Measurements from ENCODE around the gene USP2. TPM values are rescaled to one million over a fixed set of nuclear protein-coding genes. Genes with fewer than 3 reads are reported as not detected.

The USP2 gene
- total and polyA plus RNA-seq, 4 donors: 1.7 to 6.5 (median 3.5) TPM

DNA sequence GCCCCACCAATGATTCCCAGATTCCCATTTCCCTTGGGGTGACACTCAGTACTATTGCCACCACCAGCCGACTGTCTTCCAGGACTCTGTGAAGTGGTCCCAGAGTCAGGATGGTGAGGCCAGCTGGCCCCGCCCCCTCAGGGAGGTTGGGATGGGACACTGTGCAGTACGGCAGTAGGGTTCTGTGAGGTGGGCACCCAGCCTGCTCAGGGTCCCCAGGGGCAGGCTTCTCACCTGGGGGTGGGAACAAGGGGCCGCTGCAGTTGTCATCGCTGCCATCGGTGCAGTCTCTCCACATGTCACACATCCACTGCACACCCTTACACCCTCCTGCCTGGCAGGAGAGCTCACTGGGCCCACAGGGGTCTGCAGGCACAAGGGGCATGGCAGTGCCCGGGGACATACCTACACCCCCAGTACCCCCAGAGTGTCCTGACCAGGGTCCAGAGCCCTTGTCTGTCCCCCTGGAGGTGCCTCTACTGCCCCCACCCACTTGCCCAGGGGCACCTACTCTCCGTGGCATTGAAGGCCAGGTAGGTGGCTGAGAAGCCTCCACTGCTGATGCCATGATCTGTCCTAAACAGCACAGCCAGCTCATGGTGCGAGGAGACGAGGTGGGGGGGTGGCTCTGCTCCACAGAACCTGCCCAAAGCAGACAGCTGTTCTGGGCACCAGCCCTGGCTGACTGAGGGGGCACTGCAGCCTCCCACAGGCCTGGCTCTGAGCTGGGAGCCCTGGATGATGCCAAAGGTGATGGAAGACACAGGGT, 38.9 kb downstream of the USP2 start:
- H3K4me3 ChIP-seq: no peak overlapping the region
- WGBS, 2 donors: 85 to 92% methylated on average over 10 of the region's 10 CpGs
- TF ChIP-seq, protein P1, sequence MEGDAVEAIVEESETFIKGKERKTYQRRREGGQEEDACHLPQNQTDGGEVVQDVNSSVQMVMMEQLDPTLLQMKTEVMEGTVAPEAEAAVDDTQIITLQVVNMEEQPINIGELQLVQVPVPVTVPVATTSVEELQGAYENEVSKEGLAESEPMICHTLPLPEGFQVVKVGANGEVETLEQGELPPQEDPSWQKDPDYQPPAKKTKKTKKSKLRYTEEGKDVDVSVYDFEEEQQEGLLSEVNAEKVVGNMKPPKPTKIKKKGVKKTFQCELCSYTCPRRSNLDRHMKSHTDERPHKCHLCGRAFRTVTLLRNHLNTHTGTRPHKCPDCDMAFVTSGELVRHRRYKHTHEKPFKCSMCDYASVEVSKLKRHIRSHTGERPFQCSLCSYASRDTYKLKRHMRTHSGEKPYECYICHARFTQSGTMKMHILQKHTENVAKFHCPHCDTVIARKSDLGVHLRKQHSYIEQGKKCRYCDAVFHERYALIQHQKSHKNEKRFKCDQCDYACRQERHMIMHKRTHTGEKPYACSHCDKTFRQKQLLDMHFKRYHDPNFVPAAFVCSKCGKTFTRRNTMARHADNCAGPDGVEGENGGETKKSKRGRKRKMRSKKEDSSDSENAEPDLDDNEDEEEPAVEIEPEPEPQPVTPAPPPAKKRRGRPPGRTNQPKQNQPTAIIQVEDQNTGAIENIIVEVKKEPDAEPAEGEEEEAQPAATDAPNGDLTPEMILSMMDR (IDR thresholded peaks at IDR 0.05; ENCODE audit: control extremely low read depth, extremely low read depth): no peak
- H3K9me3 ChIP-seq (ENCODE audit: control insufficient read depth in 4 of 4, insufficient read depth in 3 of 4, low read length in 3 of 4): no peaks in the 10 kb centered on the region
- H3K9ac ChIP-seq (ENCODE audit: insufficient read depth in 1 of 2, low read length in 2 of 2): no peak overlapping the region
- DNase-seq: no peak
- peaks cover 0 to 4% (median 0%) of the 10 kb centered on the region in 3 donors for H3K27me3 ChIP-seq (ENCODE audit: control insufficient read depth in 3 of 3, insufficient read depth in 3 of 3, low read length in 2 of 3)
- no peak overlapping the region for H3K27ac ChIP-seq (ENCODE audit: low read depth in 1 of 2, low read length in 1 of 2)
- H3K4me1 ChIP-seq (ENCODE audit: control insufficient read depth in 5 of 5, insufficient read depth in 5 of 5, low read length in 5 of 5): peaks cover 0 to 31% (median 8%) of the 10 kb centered on the region in 5 donors
- ATAC-seq (ENCODE audit: insufficient read depth, low FRiP score): no peak
- no peaks in the 10 kb centered on the region for H3K36me3 ChIP-seq (ENCODE audit: control insufficient read depth in 4 of 4, insufficient read depth in 4 of 4, low read length in 4 of 4)

DNA sequence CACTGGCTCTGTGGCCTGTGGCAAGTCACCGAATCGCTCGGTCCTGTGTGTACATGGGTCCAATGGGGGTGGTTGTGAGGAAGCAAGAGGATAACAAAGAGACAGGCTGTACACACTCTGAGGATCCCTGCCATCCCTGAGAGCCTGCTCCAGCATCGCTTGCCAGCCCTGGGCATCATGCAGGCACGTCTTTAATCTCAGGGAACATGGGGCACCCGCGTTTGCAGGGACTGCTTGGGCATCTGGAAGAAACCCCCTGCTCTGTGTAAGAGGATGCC, 39.5 kb downstream of the USP2 start:
- peaks cover 0 to 37% (median 8%) of the 10 kb centered on the region in 5 donors for H3K4me1 ChIP-seq (ENCODE audit: control insufficient read depth in 5 of 5, insufficient read depth in 5 of 5, low read length in 5 of 5)
- 72 to 76% methylated on average over 7 of the region's 7 CpGs for WGBS, 2 donors
- H3K27me3 ChIP-seq (ENCODE audit: control insufficient read depth in 3 of 3, insufficient read depth in 3 of 3, low read length in 2 of 3): no peaks in the 10 kb centered on the region
- peak overlapping the region in 1 of 2 donors; percentile 9 for H3K27ac ChIP-seq (ENCODE audit: low read depth in 1 of 2, low read length in 1 of 2)
- TF ChIP-seq, protein P1 (IDR thresholded peaks at IDR 0.05; ENCODE audit: control extremely low read depth, extremely low read depth): no peak
- H3K4me3 ChIP-seq: no peak overlapping the region
- DNase-seq (no peak), ATAC-seq (ENCODE audit: insufficient read depth, low FRiP score) (no peak)
- H3K9ac ChIP-seq (ENCODE audit: insufficient read depth in 1 of 2, low read length in 2 of 2): no peak overlapping the region
- no peaks in the 10 kb centered on the region for H3K9me3 ChIP-seq (ENCODE audit: control insufficient read depth in 4 of 4, insufficient read depth in 3 of 4, low read length in 3 of 4)
- H3K36me3 ChIP-seq (ENCODE audit: control insufficient read depth in 4 of 4, insufficient read depth in 4 of 4, low read length in 4 of 4): no peaks in the 10 kb centered on the region

DNA sequence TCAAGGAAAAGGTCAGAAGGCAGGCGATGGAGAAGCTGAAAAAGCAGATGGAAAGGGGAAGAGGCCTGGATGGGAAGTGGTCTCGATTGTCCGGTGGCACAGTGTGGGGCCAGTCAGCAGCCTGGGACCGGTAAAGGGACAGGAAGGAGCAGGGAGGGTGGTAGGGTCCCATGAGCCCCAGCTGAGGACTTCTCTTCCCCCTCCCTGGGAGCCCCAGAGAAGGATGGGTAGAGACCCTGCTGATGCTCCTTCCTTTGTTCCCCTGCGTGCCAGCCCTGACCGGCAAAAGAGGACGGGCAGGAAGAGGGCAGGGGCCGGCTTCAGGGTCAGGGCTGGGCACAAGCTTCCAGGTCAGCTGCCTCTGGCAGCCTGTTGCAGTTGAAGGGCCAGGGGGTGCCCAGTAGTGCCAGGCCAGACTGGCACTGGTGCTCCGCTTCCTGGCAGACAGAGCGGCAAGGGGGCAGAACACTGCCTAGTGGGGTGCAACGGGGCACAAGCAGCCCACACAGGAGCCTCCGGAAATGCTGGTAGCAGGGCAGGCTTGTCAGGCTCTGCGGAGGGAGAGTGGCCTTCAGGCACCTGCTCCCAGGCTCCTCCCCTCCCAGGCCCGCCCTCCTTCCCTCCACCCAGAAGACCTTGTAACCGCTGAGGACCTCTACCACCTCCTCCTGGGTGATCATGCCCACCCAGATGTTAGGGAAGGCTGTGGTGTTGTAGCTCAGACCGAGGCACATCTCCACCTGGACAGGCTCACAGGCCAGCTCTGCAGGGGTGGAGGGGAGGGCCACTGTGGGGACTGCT, 40.1 kb downstream of the USP2 start:
- Histone ChIP-seq H3K9ac (ENCODE audit: insufficient read depth in 1 of 2, low read length in 2 of 2) (peak overlapping the region in 1 of 2 donors; percentile 58), H3K4me1 (ENCODE audit: control insufficient read depth in 5 of 5, insufficient read depth in 5 of 5, low read length in 5 of 5) (peaks cover 0 to 42% (median 8%) of the 10 kb centered on the region in 5 donors), H3K4me3 (no peak overlapping the region), H3K27me3 (ENCODE audit: control insufficient read depth in 3 of 3, insufficient read depth in 3 of 3, low read length in 2 of 3) (no peaks in the 10 kb centered on the region), H3K36me3 (ENCODE audit: control insufficient read depth in 4 of 4, insufficient read depth in 4 of 4, low read length in 4 of 4) (peaks cover 0 to 3% (median 1%) of the 10 kb centered on the region in 4 donors), H3K9me3 (ENCODE audit: control insufficient read depth in 4 of 4, insufficient read depth in 3 of 4, low read length in 3 of 4) (no peaks in the 10 kb centered on the region), H3K27ac (ENCODE audit: low read depth in 1 of 2, low read length in 1 of 2) (peak overlapping the region; percentile 9 to 90)
- DNase-seq (no peak), ATAC-seq (ENCODE audit: insufficient read depth, low FRiP score) (no peak)
- 15 to 28% methylated on average over 15 to 16 of the region's 16 CpGs for WGBS, 2 donors
- TF ChIP-seq, protein P1 (IDR thresholded peaks at IDR 0.05; ENCODE audit: control extremely low read depth, extremely low read depth): no peak

All from lung (tissue), 12 donors.